ENCODE data around the gene HTD2.

HTD2 gene

DNA sequence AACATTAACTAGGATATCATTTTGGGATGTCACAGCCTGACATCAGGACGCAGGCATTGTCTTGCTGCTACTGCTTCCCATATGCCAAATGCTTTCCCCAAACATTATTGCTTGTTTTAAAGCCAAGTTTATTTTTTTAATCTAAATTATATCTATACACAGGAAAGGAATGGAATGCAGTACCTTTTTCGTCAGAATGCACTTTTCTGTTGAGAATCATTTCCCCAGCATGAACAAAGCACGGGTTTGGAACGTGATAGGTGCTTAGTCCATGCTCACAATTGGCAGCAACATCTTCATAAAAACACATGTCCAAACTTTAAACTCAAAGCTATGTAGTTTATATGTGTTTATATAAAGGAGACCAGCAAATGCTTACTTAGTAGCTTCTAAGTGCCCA, 52.5 kb downstream of the HTD2 start:
- DNase-seq (ENCODE audit: low read depth): no peak

DNA sequence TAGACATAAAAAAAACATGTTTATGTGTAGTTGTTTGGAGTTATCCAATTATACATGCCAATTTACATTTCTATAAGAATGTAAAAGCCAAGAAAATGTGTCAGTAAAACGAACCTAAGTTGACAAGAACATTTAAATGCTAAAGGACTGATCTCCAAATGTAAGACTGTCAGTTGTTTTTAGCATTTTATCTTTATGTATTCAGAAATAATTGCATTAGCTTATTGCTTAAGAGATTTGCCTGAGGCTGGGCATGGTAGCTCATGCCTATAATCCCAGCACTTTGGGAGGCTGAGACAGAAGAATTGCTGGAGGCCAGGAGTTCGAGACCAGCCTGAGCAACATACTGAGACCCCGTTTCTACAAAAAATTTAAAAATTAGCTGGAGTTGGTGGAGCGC, 53.3 kb downstream of the HTD2 start:
- no peak for DNase-seq (ENCODE audit: low read depth)

DNA sequence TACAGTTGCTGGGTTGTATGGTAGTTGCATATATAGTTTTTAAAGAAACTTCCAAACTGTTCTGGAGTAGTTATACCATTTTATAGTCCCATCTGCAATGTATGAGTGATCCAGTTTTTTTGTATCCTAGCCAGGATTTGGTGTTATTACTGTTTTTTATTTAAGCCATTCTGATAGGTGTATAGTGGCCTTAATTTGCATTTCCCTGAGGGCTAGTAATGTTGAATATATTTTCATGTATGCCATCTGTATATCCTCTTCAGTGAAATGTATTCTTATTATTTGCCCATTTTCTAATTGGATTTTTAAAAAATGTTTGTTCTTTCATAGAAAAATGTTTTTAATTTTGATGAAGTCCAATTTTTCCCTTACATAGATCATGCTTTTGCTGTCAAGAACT, 55.5 kb downstream of the HTD2 start:
- no peak for DNase-seq (ENCODE audit: low read depth)

DNA sequence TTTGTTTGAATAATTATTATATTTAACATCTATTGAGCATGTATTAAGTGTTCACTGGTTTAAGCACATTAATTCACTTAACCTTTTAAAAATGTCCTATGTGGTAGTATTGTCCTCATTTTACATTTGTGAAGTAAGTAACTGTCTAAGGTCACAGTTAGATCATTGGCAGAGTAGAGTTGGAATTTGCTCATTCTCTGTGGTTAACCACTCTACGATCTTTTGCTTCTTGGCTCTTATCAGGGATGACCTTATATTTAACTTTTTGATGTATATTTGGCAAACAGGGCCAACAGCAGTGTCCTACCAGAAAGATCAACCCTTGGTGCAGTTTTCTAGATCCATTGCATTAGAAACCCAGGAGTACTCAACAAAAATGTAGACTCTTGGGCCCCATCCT, 60.4 kb downstream of the HTD2 start:
- no peak for DNase-seq (ENCODE audit: low read depth)

DNA sequence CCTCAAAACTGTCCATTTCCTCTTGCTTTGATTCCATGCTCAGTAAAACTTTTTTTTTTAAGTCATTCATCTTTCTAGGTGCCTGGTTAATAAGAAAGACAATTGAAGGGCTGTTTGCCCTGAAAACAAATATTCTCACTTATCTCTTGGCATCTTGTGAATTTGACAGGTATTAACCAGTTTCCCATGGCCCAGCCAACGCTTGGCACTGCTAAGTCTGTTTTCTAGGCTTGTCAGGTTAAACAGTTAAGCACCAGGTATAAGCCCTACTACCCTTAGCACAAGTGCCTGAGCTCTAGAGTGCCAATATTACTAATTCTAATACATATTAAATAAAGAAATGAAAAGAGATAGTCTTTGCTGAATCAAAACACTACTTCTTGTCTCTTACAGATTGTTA, 62.7 kb downstream of the HTD2 start:
- DNase-seq (ENCODE audit: low read depth): no peak

All from activated gamma-delta T cell treated with anti-CD3 and anti-CD28 coated beads, Interleukin-2, amount 50 U/mL, for 16 hours (primary cell).